ENCODE results near the gene DACH1.

GRCh38 chr13:71577127-71577526 is 289.9 kb downstream of the DACH1 start:
- TF ChIP-seq CTCF (IDR thresholded peaks at IDR 0.05; ENCODE audit: poor library complexity) (no peak), EZH2 (IDR thresholded peaks at IDR 0.05; ENCODE audit: borderline replicate concordance) (no peak)

Data from hepatocyte (in vitro differentiated cells).